Activated naive CD8-positive, alpha-beta T cell treated with anti-CD3 and anti-CD28 coated beads, Interleukin-2, amount 50 U/mL, for 16 hours (primary cell): Measurements from ENCODE around the gene GDPD4.

Source experiments
- DNase-seq: peaks from one replicate; pipeline ENCODE4 v3.0.0-alpha.2; 2020; ENCODE audit warnings: low read depth, low spot score

GDPD4 gene

GRCh38 chr11:77191823-77192495, 109.5 kb downstream of the GDPD4 start:
- DNase-seq, result peak; percentile 48

GRCh38 chr11:77191429-77191822, 110.1 kb downstream of the GDPD4 start:
- DNase-seq, result no peak

GRCh38 chr11:77190331-77191075, 111.0 kb downstream of the GDPD4 start:
- no peak for DNase-seq

GRCh38 chr11:77189588-77190210, 111.8 kb downstream of the GDPD4 start:
- DNase-seq, result no peak

GRCh38 chr11:77188633-77189491, 112.6 kb downstream of the GDPD4 start:
- no peak for DNase-seq

- DNase-seq, result peak; percentile 21
Observed at GRCh38 chr11:77187776-77188632, 113.5 kb downstream of the GDPD4 start.

- DNase-seq, result no peak
Observed at GRCh38 chr11:77187111-77187750, 114.3 kb downstream of the GDPD4 start.

- DNase-seq, result no peak
Observed at GRCh38 chr11:77186302-77186701, 115.2 kb downstream of the GDPD4 start.

- DNase-seq, result no peak
Observed at GRCh38 chr11:77184136-77184860, 117.2 kb downstream of the GDPD4 start.

- DNase-seq, result no peak
Observed at GRCh38 chr11:77183431-77183984, 118.0 kb downstream of the GDPD4 start.

- DNase-seq, result no peak
Observed at GRCh38 chr11:77182542-77183430, 118.7 kb downstream of the GDPD4 start.

GRCh38 chr11:77181799-77182541, 119.5 kb downstream of the GDPD4 start:
- no peak for DNase-seq

- no peak for DNase-seq
Observed at GRCh38 chr11:77181226-77181625, 120.3 kb downstream of the GDPD4 start.

GRCh38 chr11:77180346-77180745, 121.1 kb downstream of the GDPD4 start:
- DNase-seq, result no peak

- DNase-seq, result no peak
Observed at GRCh38 chr11:77179681-77180080, 121.8 kb downstream of the GDPD4 start.

GRCh38 chr11:77179048-77179447, 122.4 kb downstream of the GDPD4 start:
- no peak for DNase-seq

- no peak for DNase-seq
Observed at GRCh38 chr11:77178150-77178549, 123.3 kb downstream of the GDPD4 start.

GRCh38 chr11:77176996-77177395, 124.5 kb downstream of the GDPD4 start:
- no peak for DNase-seq
